ENCODE results near the gene AOPEP.

DNA sequence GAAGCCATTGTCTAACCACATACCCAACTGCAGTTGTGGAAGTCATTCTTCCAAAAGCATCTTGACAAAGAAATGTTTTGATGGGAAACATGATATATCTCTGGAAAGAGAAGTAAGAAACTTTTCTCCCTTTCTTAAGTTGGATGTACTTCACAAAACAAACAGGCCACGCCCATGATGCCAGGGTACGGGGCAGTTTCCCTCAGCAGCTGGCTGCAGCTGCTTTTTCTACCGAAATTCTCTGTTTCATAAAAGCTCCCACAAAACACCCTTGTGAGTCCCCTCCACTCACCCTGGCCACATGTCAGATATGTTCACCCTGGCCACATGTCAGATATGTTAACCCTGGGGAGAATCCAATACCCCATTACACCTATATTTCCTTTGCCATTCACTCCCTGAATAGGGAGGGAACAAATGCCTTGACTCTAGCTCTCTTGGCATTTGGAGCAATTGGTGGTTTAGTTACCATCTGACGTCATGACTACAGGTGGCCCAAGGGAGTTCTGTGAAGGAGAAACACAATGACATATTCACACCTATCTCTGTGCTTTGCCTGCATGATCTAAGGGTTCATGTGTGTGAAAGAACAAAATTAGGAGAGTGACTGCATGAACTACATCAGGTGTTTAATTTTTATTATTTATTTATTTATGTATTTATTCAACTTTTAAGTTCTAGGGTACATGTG lies 103.0 kb downstream of the AOPEP start:
- no peak for TF ChIP-seq POLR2A (IDR thresholded peaks at IDR 0.05)
- TF ChIP-seq, protein P1, sequence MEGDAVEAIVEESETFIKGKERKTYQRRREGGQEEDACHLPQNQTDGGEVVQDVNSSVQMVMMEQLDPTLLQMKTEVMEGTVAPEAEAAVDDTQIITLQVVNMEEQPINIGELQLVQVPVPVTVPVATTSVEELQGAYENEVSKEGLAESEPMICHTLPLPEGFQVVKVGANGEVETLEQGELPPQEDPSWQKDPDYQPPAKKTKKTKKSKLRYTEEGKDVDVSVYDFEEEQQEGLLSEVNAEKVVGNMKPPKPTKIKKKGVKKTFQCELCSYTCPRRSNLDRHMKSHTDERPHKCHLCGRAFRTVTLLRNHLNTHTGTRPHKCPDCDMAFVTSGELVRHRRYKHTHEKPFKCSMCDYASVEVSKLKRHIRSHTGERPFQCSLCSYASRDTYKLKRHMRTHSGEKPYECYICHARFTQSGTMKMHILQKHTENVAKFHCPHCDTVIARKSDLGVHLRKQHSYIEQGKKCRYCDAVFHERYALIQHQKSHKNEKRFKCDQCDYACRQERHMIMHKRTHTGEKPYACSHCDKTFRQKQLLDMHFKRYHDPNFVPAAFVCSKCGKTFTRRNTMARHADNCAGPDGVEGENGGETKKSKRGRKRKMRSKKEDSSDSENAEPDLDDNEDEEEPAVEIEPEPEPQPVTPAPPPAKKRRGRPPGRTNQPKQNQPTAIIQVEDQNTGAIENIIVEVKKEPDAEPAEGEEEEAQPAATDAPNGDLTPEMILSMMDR (IDR thresholded peaks at IDR 0.05) = no peak
